Measurements from ENCODE around the gene PIP5K1C. TPM values are rescaled to one million over a fixed set of nuclear protein-coding genes. Genes with fewer than 3 reads are reported as not detected.

Gene PIP5K1C
- total and polyA plus RNA-seq, 10 of the 15 experiments (the other 5 are each of a cell fraction or from before 2014, with no cell fraction given), result 0.39 to 19.6 (median 5.3) TPM

- no peak for FAIRE-seq
- Histone ChIP-seq H3K4me2 (ENCODE audit: control insufficient read depth, insufficient read depth) (no peak within 1 kb of the TSS), H3K9me3 (replicated peaks; ENCODE audit: control insufficient read depth, insufficient read depth, low read length) (no peaks in the 10 kb centered on the region), H3K4me3 (no peak within 1 kb of the TSS), H3K79me2 (ENCODE audit: control insufficient read depth, insufficient read depth, low read length) (no peaks in the 10 kb centered on the region), H2AFZ (ENCODE audit: control insufficient read depth, low read depth, low read length) (no peak within 1 kb of the TSS), H3K27me3 (replicated peaks in 1 of 2; ENCODE audit: control insufficient read depth in 2 of 2, insufficient read depth in 2 of 2, low read length in 1 of 2) (no peaks in the 10 kb centered on the region), H3K36me3 (ENCODE audit: control insufficient read depth in 2 of 2, insufficient read depth in 2 of 2, low read length in 1 of 2) (no peaks in the 10 kb centered on the region), H3K27ac (ENCODE audit: control insufficient read depth, insufficient read depth) (no peak within 1 kb of the TSS), H3K9ac (ENCODE audit: control insufficient read depth, insufficient read depth, low read length) (no peak within 1 kb of the TSS), H4K20me1 (ENCODE audit: control insufficient read depth, insufficient read depth) (no peaks in the 10 kb centered on the region), H3K4me1 (ENCODE audit: control insufficient read depth, insufficient read depth, low read length) (no peaks in the 10 kb centered on the region)
- 49% methylated on average over 21 of the region's 24 CpGs for WGBS (ENCODE audit: insufficient coverage, insufficient replicate concordance, low lambda C conversion rate, missing lambda C conversion rate)
- no peak for ATAC-seq
- ChIA-PET RAD21 (ENCODE audit: unreplicated experiment) (no interaction called here), POLR2A (no interaction called here), SMC1A (ENCODE audit: uncharacterized antibody, unreplicated experiment) (no interaction called here), CTCF (interaction anchor here (0.8 to 1.2 kb wide), 3 partner anchors 9 to 43 kb away, joined by 3 read pairs; no protein-coding TSS in a partner anchor)
- in situ Hi-C loops (cut with MboI), result no loop called here
- BruUV-seq (replicated peaks), result no TSS peak
- intact Hi-C loops (cut with micrococcal nuclease; ENCODE audit: unreplicated experiment), result loop anchor here (5.0 kb wide), 1 partner anchor 161 kb away; no protein-coding TSS in a partner anchor
- DNase-seq (ENCODE audit: low read depth, low spot score), result no peak
- TF ChIP-seq POLR2AphosphoS2 (IDR thresholded peaks at IDR 0.05; ENCODE audit: low read depth, low read length), result no peak
- TF ChIP-seq IKZF2 (IDR thresholded peaks at IDR 0.05), result no peak
- no peak for TF ChIP-seq ATF3 (IDR thresholded peaks at IDR 0.05; ENCODE audit: borderline replicate concordance, extremely low read depth, low read depth, low read length)
- no peak for TF ChIP-seq SMAD1 (IDR thresholded peaks at IDR 0.05; ENCODE audit: low read depth, partially characterized antibody)
- TF ChIP-seq SUZ12 (IDR thresholded peaks at IDR 0.05; ENCODE audit: unreplicated experiment), result no peak
- TF ChIP-seq NR2C1 (IDR thresholded peaks at IDR 0.05), result no peak
- no peak for TF ChIP-seq BCL3 (IDR thresholded peaks at IDR 0.05; ENCODE audit: borderline replicate concordance, insufficient read depth, low read depth, low read length, poor library complexity, severe bottlenecking)
- no peak for TF ChIP-seq SP1 (IDR thresholded peaks at IDR 0.05; ENCODE audit: low read depth, low read length)
- no peak for TF ChIP-seq CTCF (IDR thresholded peaks at IDR 0.05 in 2 of 3, conservative IDR thresholded peaks at IDR 0.05 in 1 of 3; ENCODE audit: control insufficient read depth in 2 of 3, extremely low read depth in 1 of 3, insufficient read depth in 1 of 3, low read depth in 3 of 3, low read length in 3 of 3)
- TF ChIP-seq SPI1 (IDR thresholded peaks at IDR 0.05; ENCODE audit: borderline replicate concordance, insufficient read depth, low read depth, low read length), result no peak
- no peak for TF ChIP-seq PAX8 (IDR thresholded peaks at IDR 0.05)
- TF ChIP-seq PRDM15 (CRISPR knock-in tag; IDR thresholded peaks at IDR 0.05), result no peak
These were observed 8.1 kb upstream of the PIP5K1C start, which contains the start of gene TJP3 for GRCh38 chr19:3708207-3708931. TSS of gene TJP3 (plus strand) at chr19:3708384. CDS start at chr19:3728433, 20,049 bp downstream.
